ENCODE data around the gene MORN3. TPM values are rescaled to one million over a fixed set of nuclear protein-coding genes. Genes with fewer than 3 reads are reported as not detected.

The MORN3 gene
- total and polyA plus RNA-seq, 9 of the 15 experiments (the other 6 are each of a cell fraction or from before 2014, with no cell fraction given), result 0.09 to 0.27 (median 0.20) TPM

GRCh38 chr12:121712461-121713256 lies 43.2 kb upstream of the MORN3 start, which contains the start of gene TMEM120B (continued):
- TF ChIP-seq, protein P1, sequence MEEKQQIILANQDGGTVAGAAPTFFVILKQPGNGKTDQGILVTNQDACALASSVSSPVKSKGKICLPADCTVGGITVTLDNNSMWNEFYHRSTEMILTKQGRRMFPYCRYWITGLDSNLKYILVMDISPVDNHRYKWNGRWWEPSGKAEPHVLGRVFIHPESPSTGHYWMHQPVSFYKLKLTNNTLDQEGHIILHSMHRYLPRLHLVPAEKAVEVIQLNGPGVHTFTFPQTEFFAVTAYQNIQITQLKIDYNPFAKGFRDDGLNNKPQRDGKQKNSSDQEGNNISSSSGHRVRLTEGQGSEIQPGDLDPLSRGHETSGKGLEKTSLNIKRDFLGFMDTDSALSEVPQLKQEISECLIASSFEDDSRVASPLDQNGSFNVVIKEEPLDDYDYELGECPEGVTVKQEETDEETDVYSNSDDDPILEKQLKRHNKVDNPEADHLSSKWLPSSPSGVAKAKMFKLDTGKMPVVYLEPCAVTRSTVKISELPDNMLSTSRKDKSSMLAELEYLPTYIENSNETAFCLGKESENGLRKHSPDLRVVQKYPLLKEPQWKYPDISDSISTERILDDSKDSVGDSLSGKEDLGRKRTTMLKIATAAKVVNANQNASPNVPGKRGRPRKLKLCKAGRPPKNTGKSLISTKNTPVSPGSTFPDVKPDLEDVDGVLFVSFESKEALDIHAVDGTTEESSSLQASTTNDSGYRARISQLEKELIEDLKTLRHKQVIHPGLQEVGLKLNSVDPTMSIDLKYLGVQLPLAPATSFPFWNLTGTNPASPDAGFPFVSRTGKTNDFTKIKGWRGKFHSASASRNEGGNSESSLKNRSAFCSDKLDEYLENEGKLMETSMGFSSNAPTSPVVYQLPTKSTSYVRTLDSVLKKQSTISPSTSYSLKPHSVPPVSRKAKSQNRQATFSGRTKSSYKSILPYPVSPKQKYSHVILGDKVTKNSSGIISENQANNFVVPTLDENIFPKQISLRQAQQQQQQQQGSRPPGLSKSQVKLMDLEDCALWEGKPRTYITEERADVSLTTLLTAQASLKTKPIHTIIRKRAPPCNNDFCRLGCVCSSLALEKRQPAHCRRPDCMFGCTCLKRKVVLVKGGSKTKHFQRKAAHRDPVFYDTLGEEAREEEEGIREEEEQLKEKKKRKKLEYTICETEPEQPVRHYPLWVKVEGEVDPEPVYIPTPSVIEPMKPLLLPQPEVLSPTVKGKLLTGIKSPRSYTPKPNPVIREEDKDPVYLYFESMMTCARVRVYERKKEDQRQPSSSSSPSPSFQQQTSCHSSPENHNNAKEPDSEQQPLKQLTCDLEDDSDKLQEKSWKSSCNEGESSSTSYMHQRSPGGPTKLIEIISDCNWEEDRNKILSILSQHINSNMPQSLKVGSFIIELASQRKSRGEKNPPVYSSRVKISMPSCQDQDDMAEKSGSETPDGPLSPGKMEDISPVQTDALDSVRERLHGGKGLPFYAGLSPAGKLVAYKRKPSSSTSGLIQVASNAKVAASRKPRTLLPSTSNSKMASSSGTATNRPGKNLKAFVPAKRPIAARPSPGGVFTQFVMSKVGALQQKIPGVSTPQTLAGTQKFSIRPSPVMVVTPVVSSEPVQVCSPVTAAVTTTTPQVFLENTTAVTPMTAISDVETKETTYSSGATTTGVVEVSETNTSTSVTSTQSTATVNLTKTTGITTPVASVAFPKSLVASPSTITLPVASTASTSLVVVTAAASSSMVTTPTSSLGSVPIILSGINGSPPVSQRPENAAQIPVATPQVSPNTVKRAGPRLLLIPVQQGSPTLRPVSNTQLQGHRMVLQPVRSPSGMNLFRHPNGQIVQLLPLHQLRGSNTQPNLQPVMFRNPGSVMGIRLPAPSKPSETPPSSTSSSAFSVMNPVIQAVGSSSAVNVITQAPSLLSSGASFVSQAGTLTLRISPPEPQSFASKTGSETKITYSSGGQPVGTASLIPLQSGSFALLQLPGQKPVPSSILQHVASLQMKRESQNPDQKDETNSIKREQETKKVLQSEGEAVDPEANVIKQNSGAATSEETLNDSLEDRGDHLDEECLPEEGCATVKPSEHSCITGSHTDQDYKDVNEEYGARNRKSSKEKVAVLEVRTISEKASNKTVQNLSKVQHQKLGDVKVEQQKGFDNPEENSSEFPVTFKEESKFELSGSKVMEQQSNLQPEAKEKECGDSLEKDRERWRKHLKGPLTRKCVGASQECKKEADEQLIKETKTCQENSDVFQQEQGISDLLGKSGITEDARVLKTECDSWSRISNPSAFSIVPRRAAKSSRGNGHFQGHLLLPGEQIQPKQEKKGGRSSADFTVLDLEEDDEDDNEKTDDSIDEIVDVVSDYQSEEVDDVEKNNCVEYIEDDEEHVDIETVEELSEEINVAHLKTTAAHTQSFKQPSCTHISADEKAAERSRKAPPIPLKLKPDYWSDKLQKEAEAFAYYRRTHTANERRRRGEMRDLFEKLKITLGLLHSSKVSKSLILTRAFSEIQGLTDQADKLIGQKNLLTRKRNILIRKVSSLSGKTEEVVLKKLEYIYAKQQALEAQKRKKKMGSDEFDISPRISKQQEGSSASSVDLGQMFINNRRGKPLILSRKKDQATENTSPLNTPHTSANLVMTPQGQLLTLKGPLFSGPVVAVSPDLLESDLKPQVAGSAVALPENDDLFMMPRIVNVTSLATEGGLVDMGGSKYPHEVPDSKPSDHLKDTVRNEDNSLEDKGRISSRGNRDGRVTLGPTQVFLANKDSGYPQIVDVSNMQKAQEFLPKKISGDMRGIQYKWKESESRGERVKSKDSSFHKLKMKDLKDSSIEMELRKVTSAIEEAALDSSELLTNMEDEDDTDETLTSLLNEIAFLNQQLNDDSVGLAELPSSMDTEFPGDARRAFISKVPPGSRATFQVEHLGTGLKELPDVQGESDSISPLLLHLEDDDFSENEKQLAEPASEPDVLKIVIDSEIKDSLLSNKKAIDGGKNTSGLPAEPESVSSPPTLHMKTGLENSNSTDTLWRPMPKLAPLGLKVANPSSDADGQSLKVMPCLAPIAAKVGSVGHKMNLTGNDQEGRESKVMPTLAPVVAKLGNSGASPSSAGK (IDR thresholded peaks at IDR 0.05), result peak; percentile 51
- TF ChIP-seq NFRKB (IDR thresholded peaks at IDR 0.05; ENCODE audit: low read depth) (no peak), RBM17 (IDR thresholded peaks at IDR 0.05; ENCODE audit: borderline replicate concordance, low read depth, low read length) (no peak), SP2 (IDR thresholded peaks at IDR 0.05; ENCODE audit: extremely low read depth, low read depth, low read length, poor library complexity, severe bottlenecking) (no peak), JUND (IDR thresholded peaks at IDR 0.05; ENCODE audit: borderline replicate concordance, low read depth, low read length) (peak; percentile 35; the same call in 1 of the 2 replicates), JUND (tag; IDR thresholded peaks at IDR 0.05; ENCODE audit: borderline replicate concordance, low read depth, low read length) (no peak), POLR2B (IDR thresholded peaks at IDR 0.05; ENCODE audit: low read depth, partially characterized antibody) (peak; percentile 77), USF2 (CRISPR knock-in tag; IDR thresholded peaks at IDR 0.05) (peak; percentile 33; the same call in 1 of the 2 replicates), GATAD2B (IDR thresholded peaks at IDR 0.05; ENCODE audit: borderline replicate concordance) (0 out of 2 replicates have a peak, but pooled peaks have one; percentile 73)
- TF ChIP-seq, protein P2, sequence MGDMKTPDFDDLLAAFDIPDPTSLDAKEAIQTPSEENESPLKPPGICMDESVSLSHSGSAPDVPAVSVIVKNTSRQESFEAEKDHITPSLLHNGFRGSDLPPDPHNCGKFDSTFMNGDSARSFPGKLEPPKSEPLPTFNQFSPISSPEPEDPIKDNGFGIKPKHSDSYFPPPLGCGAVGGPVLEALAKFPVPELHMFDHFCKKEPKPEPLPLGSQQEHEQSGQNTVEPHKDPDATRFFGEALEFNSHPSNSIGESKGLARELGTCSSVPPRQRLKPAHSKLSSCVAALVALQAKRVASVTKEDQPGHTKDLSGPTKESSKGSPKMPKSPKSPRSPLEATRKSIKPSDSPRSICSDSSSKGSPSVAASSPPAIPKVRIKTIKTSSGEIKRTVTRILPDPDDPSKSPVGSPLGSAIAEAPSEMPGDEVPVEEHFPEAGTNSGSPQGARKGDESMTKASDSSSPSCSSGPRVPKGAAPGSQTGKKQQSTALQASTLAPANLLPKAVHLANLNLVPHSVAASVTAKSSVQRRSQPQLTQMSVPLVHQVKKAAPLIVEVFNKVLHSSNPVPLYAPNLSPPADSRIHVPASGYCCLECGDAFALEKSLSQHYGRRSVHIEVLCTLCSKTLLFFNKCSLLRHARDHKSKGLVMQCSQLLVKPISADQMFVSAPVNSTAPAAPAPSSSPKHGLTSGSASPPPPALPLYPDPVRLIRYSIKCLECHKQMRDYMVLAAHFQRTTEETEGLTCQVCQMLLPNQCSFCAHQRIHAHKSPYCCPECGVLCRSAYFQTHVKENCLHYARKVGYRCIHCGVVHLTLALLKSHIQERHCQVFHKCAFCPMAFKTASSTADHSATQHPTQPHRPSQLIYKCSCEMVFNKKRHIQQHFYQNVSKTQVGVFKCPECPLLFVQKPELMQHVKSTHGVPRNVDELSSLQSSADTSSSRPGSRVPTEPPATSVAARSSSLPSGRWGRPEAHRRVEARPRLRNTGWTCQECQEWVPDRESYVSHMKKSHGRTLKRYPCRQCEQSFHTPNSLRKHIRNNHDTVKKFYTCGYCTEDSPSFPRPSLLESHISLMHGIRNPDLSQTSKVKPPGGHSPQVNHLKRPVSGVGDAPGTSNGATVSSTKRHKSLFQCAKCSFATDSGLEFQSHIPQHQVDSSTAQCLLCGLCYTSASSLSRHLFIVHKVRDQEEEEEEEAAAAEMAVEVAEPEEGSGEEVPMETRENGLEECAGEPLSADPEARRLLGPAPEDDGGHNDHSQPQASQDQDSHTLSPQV (IDR thresholded peaks at IDR 0.05), result peak; percentile 26; the same call in 1 of the 2 replicates
